ENCODE results near the gene XIRP1. TPM values are rescaled to one million over a fixed set of nuclear protein-coding genes. Genes with fewer than 3 reads are reported as not detected.

Gene XIRP1
- total RNA-seq, 4 donors from 2014 or later = not detected

GRCh38 chr3:39226106-39226741, 33.8 kb upstream of the XIRP1 start:
- TF ChIP-seq CTCF (IDR thresholded peaks at IDR 0.05; ENCODE audit: low read depth) = no peak

GRCh38 chr3:39224288-39224687, 31.9 kb upstream of the XIRP1 start:
- no peak for TF ChIP-seq CTCF (IDR thresholded peaks at IDR 0.05; ENCODE audit: low read depth)

GRCh38 chr3:39222939-39223338, 30.5 kb upstream of the XIRP1 start:
- TF ChIP-seq CTCF (IDR thresholded peaks at IDR 0.05; ENCODE audit: low read depth) = no peak

GRCh38 chr3:39222462-39222861, 30.1 kb upstream of the XIRP1 start:
- no peak for TF ChIP-seq CTCF (IDR thresholded peaks at IDR 0.05; ENCODE audit: low read depth)

- TF ChIP-seq CTCF (IDR thresholded peaks at IDR 0.05; ENCODE audit: low read depth) = no peak
Measured at GRCh38 chr3:39221141-39221530, 28.7 kb upstream of the XIRP1 start.

- TF ChIP-seq CTCF (IDR thresholded peaks at IDR 0.05; ENCODE audit: low read depth) = no peak
Measured at GRCh38 chr3:39220407-39221140, 28.2 kb upstream of the XIRP1 start.

- TF ChIP-seq CTCF (IDR thresholded peaks at IDR 0.05; ENCODE audit: low read depth) = no peak
Measured at GRCh38 chr3:39219702-39220101, 27.3 kb upstream of the XIRP1 start.
